ENCODE measurements around the gene TPK1.

TPK1 gene

DNA sequence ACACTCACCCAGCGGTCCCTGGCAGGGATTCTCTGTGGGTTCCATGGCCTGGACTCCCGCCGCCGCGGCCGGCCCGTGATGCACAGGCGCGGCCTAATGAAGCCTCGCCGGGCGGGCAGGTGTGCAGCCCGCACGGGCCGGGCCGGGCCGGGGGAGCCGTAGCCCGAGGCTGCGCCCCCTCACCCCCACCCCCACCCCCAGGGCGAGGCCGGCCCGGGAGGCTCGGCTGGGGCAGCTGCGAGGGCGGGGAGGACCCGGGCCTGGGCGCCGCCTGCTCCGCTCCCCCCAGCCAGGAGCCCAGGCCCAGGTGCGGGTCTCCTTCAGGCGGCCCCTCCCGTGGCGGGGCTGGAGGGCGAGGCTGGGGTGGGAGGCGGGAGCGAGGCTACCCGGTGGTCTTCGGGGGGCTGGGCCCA lies 432.2 kb downstream of the TPK1 start, which contains the start of gene NOBOX:
NOBOX (minus strand) TSS at position 45 of the 413 bp plus-strand sequence.
- peaks cover 26 to 52% of the 10 kb centered on the region in 2 donors for H3K27me3 Mint-ChIP-seq
- H3K36me3 Mint-ChIP-seq, result no peaks in the 10 kb centered on the region
- no peak within 1 kb of the TSS for H3K27ac Mint-ChIP-seq
- no peak within 1 kb of the TSS for H3K4me3 Mint-ChIP-seq
- ATAC-seq (replicated peaks) (no peak), DNase-seq (no peak)
- no peaks in the 10 kb centered on the region for H3K9me3 Mint-ChIP-seq
- no peaks in the 10 kb centered on the region for H3K4me1 Mint-ChIP-seq

DNA sequence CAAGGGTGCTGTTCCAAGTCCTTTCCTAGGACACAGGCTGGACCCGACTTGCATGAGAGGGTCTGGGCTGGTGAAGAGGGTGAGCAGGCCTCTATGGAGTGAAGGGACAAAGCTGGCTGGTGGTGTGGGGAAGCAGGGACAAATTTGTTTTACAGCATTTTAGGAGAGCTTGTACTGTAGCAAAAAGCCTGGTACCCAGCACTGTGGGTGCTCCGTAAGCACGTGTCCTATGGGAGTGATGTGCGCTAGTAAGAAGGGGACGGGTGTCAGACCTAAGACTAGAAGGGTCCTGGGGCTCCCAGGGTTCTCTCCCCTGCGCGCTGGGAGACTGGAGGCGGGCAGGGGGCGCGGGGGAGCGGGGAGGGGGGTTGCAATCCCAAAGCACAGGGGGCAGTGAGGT lies 432.8 kb downstream of the TPK1 start:
- H3K36me3 Mint-ChIP-seq, result no peaks in the 10 kb centered on the region
- peaks cover 26 to 52% of the 10 kb centered on the region in 2 donors for H3K27me3 Mint-ChIP-seq
- H3K9me3 Mint-ChIP-seq, result no peaks in the 10 kb centered on the region
- H3K27ac Mint-ChIP-seq, result no peak overlapping the region
- DNase-seq (no peak), ATAC-seq (replicated peaks) (no peak)
- no peaks in the 10 kb centered on the region for H3K4me1 Mint-ChIP-seq
- H3K4me3 Mint-ChIP-seq, result no peak overlapping the region
